ENCODE data around the gene ATXN7L1. TPM values are rescaled to one million over a fixed set of nuclear protein-coding genes. Genes with fewer than 3 reads are reported as not detected.

The ATXN7L1 gene
- total RNA-seq, 4 donors from 2014 or later, result 8.0 to 14.1 (median 10.6) TPM

- no peaks in the 10 kb centered on the region for H3K9me3 ChIP-seq
- DNase-seq, result no peak
- no peak overlapping the region for H3K4me3 ChIP-seq
- intact Hi-C loops (cut with DNase I), result loop anchor here (10.0 kb wide), 2 partner anchors 109 to 379 kb away; no protein-coding TSS in a partner anchor
- WGBS, 2 donors, result 45 to 55% methylated on average over 8 to 9 of the region's 17 CpGs
- H3K27me3 ChIP-seq, result no peaks in the 10 kb centered on the region
- H3K36me3 ChIP-seq, result peaks cover 0 to 64% (median 0%) of the 10 kb centered on the region in 3 donors
- TF ChIP-seq POLR2A (IDR thresholded peaks at IDR 0.05) (no peak), CTCF (IDR thresholded peaks at IDR 0.05) (no peak)
- peaks cover 0 to 29% (median 4%) of the 10 kb centered on the region in 3 donors for H3K4me1 ChIP-seq
- peak overlapping the region in 1 of 4 donors; percentile 50 for H3K27ac ChIP-seq
Measured at GRCh38 chr7:105655500-105656380, 220.7 kb downstream of the ATXN7L1 start.

GRCh38 chr7:105655067-105655466 lies 221.3 kb downstream of the ATXN7L1 start:
- no peaks in the 10 kb centered on the region for H3K27me3 ChIP-seq
- DNase-seq, result no peak
- peak overlapping the region in 1 of 4 donors; percentile 50 for H3K27ac ChIP-seq
- intact Hi-C loops (cut with DNase I), result loop anchor here (10.0 kb wide), 2 partner anchors 110 to 380 kb away; no protein-coding TSS in a partner anchor
- TF ChIP-seq CTCF (IDR thresholded peaks at IDR 0.05) (no peak), POLR2A (IDR thresholded peaks at IDR 0.05) (no peak)
- 85 to 89% methylated on average over 2 to 3 of the region's 3 CpGs for WGBS, 2 donors
- no peaks in the 10 kb centered on the region for H3K9me3 ChIP-seq
- H3K4me1 ChIP-seq, result peaks cover 0 to 33% (median 4%) of the 10 kb centered on the region in 3 donors
- H3K4me3 ChIP-seq, result no peak overlapping the region
- H3K36me3 ChIP-seq, result peaks cover 0 to 60% (median 0%) of the 10 kb centered on the region in 3 donors

GRCh38 chr7:105654095-105654686 lies 222.2 kb downstream of the ATXN7L1 start:
- Histone ChIP-seq H3K27me3 (no peaks in the 10 kb centered on the region), H3K9me3 (no peaks in the 10 kb centered on the region), H3K4me1 (peaks cover 0 to 42% (median 9%) of the 10 kb centered on the region in 3 donors), H3K27ac (no peak overlapping the region), H3K4me3 (no peak overlapping the region), H3K36me3 (peaks cover 0 to 52% (median 0%) of the 10 kb centered on the region in 3 donors)
- 85 to 91% methylated on average over 7 to 8 of the region's 8 CpGs for WGBS, 2 donors
- no peak for TF ChIP-seq POLR2A (IDR thresholded peaks at IDR 0.05)
- intact Hi-C loops (cut with DNase I), result loop anchor here (10.0 kb wide), 2 partner anchors 111 to 381 kb away; no protein-coding TSS in a partner anchor
- DNase-seq, result no peak

GRCh38 chr7:105653441-105654005 lies 222.9 kb downstream of the ATXN7L1 start:
- H3K4me1 ChIP-seq, result peaks cover 0 to 48% (median 16%) of the 10 kb centered on the region in 3 donors
- H3K4me3 ChIP-seq, result no peak overlapping the region
- H3K36me3 ChIP-seq, result peaks cover 0 to 54% (median 0%) of the 10 kb centered on the region in 3 donors
- DNase-seq, result no peak
- WGBS, 2 donors, result 81 to 88% methylated on average over 6 of the region's 6 CpGs
- TF ChIP-seq POLR2A (IDR thresholded peaks at IDR 0.05), result no peak
- no peak for TF ChIP-seq CTCF (IDR thresholded peaks at IDR 0.05)
- intact Hi-C loops (cut with DNase I), result loop anchor here (10.0 kb wide), 2 partner anchors 111 to 381 kb away; no protein-coding TSS in a partner anchor
- H3K27me3 ChIP-seq, result no peaks in the 10 kb centered on the region
- H3K9me3 ChIP-seq, result no peaks in the 10 kb centered on the region
- H3K27ac ChIP-seq, result no peak overlapping the region

- intact Hi-C loops (cut with DNase I), result loop anchor here (10.0 kb wide), 2 partner anchors 112 to 382 kb away; no protein-coding TSS in a partner anchor
- peaks cover 0 to 55% (median 18%) of the 10 kb centered on the region in 3 donors for H3K4me1 ChIP-seq
- TF ChIP-seq POLR2A (IDR thresholded peaks at IDR 0.05), result no peak
- peak; percentile 55 to 88 (median 82) for TF ChIP-seq CTCF (IDR thresholded peaks at IDR 0.05)
- WGBS, 2 donors, result 21 to 32% methylated on average over 4 to 8 of the region's 8 CpGs
- H3K9me3 ChIP-seq, result no peaks in the 10 kb centered on the region
- peaks cover 0 to 59% (median 0%) of the 10 kb centered on the region in 3 donors for H3K36me3 ChIP-seq
- no peak for DNase-seq
- no peak overlapping the region for H3K27ac ChIP-seq
- H3K4me3 ChIP-seq, result no peak overlapping the region
- no peaks in the 10 kb centered on the region for H3K27me3 ChIP-seq
Measured at GRCh38 chr7:105652359-105652993, 223.9 kb downstream of the ATXN7L1 start.

Measured in esophagus squamous epithelium (tissue), 5 donors.